ENCODE data around the gene NAT14. TPM values are rescaled to one million over a fixed set of nuclear protein-coding genes. Genes with fewer than 3 reads are reported as not detected.

The NAT14 gene
- polyA plus RNA-seq, 1 donor from 2014 or later = 129 TPM

DNA sequence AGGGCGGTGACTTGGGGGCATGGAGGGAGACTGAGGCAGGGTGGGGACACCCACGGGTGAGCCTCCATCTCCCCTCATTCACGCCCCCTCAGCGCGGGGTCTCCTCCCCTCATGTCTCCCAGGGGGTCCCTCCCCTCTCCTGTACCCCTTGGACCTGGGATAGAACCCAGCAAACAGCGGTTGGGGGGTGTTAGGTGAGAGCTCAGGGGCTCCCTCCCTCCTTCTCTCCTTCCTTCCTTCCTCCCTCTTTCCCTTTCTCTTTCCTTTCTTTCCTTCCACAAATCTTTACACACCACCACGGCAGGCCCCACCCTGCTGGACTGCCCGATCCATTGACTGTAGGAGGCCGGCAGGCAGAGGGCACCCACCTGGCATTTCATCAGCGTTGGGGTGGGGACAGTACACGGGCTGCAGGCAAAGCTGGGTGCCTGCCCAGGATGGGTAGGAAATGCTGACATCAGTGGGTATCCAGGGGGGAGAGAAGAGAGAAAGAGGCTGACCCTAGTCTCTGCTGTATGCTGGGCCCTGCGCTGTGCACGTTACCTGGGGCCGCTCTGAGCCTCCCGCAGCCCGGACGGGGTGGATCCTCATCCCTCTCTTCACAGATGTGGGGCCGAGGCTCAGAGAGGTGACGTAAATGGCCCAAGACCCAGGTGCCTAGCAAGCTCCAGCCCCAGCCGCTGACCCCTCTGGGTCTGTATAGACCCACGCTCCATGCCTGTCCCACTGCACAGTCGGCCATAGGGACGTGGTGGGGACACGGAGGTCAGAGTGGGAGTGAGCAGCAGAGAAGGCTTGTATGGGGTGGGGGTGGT lies 6.8 kb downstream of the NAT14 start:
- H4K20me1 ChIP-seq (ENCODE audit: insufficient read depth) = no peaks in the 10 kb centered on the region
- no peak for TF ChIP-seq SMC3 (conservative IDR thresholded peaks at IDR 0.05; ENCODE audit: poor library complexity)
- TF ChIP-seq RAD21 (conservative IDR thresholded peaks at IDR 0.05) = no peak
- no peak for TF ChIP-seq EP300 (conservative IDR thresholded peaks at IDR 0.05; ENCODE audit: poor library complexity, severe bottlenecking)
- no peak for TF ChIP-seq EZH2 (IDR thresholded peaks at IDR 0.05; ENCODE audit: borderline replicate concordance, insufficient read depth, low read length, poor library complexity, severe bottlenecking)
- TF ChIP-seq, protein P1, sequence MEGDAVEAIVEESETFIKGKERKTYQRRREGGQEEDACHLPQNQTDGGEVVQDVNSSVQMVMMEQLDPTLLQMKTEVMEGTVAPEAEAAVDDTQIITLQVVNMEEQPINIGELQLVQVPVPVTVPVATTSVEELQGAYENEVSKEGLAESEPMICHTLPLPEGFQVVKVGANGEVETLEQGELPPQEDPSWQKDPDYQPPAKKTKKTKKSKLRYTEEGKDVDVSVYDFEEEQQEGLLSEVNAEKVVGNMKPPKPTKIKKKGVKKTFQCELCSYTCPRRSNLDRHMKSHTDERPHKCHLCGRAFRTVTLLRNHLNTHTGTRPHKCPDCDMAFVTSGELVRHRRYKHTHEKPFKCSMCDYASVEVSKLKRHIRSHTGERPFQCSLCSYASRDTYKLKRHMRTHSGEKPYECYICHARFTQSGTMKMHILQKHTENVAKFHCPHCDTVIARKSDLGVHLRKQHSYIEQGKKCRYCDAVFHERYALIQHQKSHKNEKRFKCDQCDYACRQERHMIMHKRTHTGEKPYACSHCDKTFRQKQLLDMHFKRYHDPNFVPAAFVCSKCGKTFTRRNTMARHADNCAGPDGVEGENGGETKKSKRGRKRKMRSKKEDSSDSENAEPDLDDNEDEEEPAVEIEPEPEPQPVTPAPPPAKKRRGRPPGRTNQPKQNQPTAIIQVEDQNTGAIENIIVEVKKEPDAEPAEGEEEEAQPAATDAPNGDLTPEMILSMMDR (IDR thresholded peaks at IDR 0.05; ENCODE audit: poor library complexity, severe bottlenecking) = no peak

DNA sequence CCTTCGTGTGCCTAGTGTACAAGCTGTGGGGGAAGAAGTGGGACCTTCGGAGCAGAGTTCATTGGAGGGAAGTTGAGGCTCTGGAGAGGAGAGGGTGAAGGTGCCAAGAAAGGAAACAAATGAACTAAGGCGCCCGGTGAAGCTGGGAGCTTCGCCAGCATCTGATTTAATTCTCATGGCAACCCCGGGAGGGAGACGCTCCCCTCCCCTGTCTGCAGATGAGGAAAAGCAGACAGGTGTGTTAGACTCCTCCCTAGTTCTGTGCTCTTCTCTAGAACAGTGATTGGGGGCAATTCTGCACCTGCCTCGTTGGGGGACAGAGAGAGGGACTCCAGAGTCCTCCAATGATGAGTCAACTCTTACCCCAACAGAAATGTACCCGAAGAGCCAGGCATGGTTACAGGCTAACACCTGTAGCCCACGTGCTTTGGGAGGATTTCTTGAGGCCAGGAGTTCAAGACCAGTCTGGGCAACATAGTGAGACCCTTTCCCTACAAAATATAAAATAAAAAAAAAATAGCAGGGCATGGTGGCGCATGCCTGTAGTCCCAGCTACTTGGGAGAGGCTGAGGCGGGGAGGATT lies 7.5 kb downstream of the NAT14 start:
- Histone ChIP-seq H4K20me1 (ENCODE audit: insufficient read depth) (no peaks in the 10 kb centered on the region), H3K9me3 (ENCODE audit: low read length) (no peaks in the 10 kb centered on the region)
- no peak for TF ChIP-seq POLR2AphosphoS5 (IDR thresholded peaks at IDR 0.05)
- no peak for TF ChIP-seq RAD21 (conservative IDR thresholded peaks at IDR 0.05)

More for the DNA sequence above, 6.8 kb downstream of the NAT14 start:
- H3K9me2 ChIP-seq (ENCODE audit: insufficient read depth, low read length) = no peaks in the 10 kb centered on the region
- H3K9me3 ChIP-seq (ENCODE audit: low read length) = no peaks in the 10 kb centered on the region
- H3K79me2 ChIP-seq (replicated peaks; ENCODE audit: insufficient read depth, low read length) = no peaks in the 10 kb centered on the region
- no peak overlapping the region for H3K9ac ChIP-seq (ENCODE audit: low read length)
- H3K4me2 ChIP-seq (ENCODE audit: low read length) = no peak overlapping the region
- no peak overlapping the region for H3K27ac ChIP-seq (ENCODE audit: low read length)
- no peaks in the 10 kb centered on the region for H3F3A ChIP-seq (ENCODE audit: insufficient read depth, low read length, poor library complexity, severe bottlenecking)
- no peak overlapping the region for H3K4me3 ChIP-seq (ENCODE audit: low read length)
- H3K27me3 ChIP-seq (ENCODE audit: insufficient read depth, low read depth, low read length) = no peaks in the 10 kb centered on the region
- H3K36me3 ChIP-seq (ENCODE audit: insufficient read depth, low read length) = no peaks in the 10 kb centered on the region
- H2AFZ ChIP-seq (ENCODE audit: low read depth, low read length) = no peak overlapping the region

DNA sequence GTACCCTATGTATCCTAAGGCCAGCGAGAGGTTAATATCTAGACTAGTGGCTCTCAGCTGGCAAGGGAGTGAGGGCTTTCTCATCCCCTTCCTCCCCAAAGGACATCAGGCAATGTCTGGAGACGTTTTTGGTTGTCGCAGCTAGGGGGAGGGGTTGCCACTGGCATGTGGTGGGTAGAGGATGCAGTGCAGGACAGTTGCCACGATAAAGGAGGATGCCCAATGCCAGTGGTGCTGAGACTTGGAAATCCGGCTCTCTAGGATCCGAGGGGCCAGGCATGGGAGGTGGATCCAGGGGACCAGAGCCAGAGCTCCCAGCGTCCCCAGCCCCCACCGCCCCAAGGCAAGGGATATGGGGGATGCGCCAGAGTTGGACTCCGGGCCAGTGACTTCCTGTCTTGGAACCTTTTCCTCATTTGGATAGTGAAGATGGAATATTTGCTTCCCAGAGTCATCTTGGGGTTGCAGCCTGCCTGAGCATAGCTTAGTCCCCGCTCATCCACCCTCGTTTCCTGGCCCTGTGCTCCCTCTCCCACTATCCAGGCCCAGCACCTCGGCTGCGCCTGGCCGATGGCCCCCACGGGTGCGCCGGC lies 8.2 kb downstream of the NAT14 start:
- Histone ChIP-seq H4K20me1 (ENCODE audit: insufficient read depth) (no peaks in the 10 kb centered on the region), H2AFZ (ENCODE audit: low read depth, low read length) (no peak overlapping the region), H3K9me3 (ENCODE audit: low read length) (no peaks in the 10 kb centered on the region), H3K27ac (ENCODE audit: low read length) (no peak overlapping the region), H3K4me3 (ENCODE audit: low read length) (no peak overlapping the region), H3K4me2 (ENCODE audit: low read length) (no peak overlapping the region), H3K27me3 (ENCODE audit: insufficient read depth, low read depth, low read length) (no peaks in the 10 kb centered on the region), H3F3A (ENCODE audit: insufficient read depth, low read length, poor library complexity, severe bottlenecking) (no peaks in the 10 kb centered on the region), H3K36me3 (ENCODE audit: insufficient read depth, low read length) (no peaks in the 10 kb centered on the region), H3K9ac (ENCODE audit: low read length) (no peak overlapping the region), H3K79me2 (replicated peaks; ENCODE audit: insufficient read depth, low read length) (no peaks in the 10 kb centered on the region), H3K9me2 (ENCODE audit: insufficient read depth, low read length) (no peaks in the 10 kb centered on the region)
- no peak for TF ChIP-seq RAD21 (conservative IDR thresholded peaks at IDR 0.05)
- TF ChIP-seq, protein P2, sequence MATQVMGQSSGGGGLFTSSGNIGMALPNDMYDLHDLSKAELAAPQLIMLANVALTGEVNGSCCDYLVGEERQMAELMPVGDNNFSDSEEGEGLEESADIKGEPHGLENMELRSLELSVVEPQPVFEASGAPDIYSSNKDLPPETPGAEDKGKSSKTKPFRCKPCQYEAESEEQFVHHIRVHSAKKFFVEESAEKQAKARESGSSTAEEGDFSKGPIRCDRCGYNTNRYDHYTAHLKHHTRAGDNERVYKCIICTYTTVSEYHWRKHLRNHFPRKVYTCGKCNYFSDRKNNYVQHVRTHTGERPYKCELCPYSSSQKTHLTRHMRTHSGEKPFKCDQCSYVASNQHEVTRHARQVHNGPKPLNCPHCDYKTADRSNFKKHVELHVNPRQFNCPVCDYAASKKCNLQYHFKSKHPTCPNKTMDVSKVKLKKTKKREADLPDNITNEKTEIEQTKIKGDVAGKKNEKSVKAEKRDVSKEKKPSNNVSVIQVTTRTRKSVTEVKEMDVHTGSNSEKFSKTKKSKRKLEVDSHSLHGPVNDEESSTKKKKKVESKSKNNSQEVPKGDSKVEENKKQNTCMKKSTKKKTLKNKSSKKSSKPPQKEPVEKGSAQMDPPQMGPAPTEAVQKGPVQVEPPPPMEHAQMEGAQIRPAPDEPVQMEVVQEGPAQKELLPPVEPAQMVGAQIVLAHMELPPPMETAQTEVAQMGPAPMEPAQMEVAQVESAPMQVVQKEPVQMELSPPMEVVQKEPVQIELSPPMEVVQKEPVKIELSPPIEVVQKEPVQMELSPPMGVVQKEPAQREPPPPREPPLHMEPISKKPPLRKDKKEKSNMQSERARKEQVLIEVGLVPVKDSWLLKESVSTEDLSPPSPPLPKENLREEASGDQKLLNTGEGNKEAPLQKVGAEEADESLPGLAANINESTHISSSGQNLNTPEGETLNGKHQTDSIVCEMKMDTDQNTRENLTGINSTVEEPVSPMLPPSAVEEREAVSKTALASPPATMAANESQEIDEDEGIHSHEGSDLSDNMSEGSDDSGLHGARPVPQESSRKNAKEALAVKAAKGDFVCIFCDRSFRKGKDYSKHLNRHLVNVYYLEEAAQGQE (IDR thresholded peaks at IDR 0.05; ENCODE audit: borderline replicate concordance) = no peak
- no peak for TF ChIP-seq TAF1 (IDR thresholded peaks at IDR 0.05; ENCODE audit: low read depth)
- TF ChIP-seq EZH2 (IDR thresholded peaks at IDR 0.05; ENCODE audit: borderline replicate concordance, insufficient read depth, low read length, poor library complexity, severe bottlenecking) = no peak
- no peak for TF ChIP-seq SMC3 (conservative IDR thresholded peaks at IDR 0.05; ENCODE audit: poor library complexity)
- no peak for TF ChIP-seq POLR2AphosphoS5 (IDR thresholded peaks at IDR 0.05)

More for the DNA sequence above, 7.5 kb downstream of the NAT14 start:
- Histone ChIP-seq H2AFZ (ENCODE audit: low read depth, low read length) (no peak overlapping the region), H3K4me2 (ENCODE audit: low read length) (no peak overlapping the region), H3K27ac (ENCODE audit: low read length) (no peak overlapping the region), H3K27me3 (ENCODE audit: insufficient read depth, low read depth, low read length) (no peaks in the 10 kb centered on the region), H3F3A (ENCODE audit: insufficient read depth, low read length, poor library complexity, severe bottlenecking) (no peaks in the 10 kb centered on the region), H3K9ac (ENCODE audit: low read length) (no peak overlapping the region), H3K9me2 (ENCODE audit: insufficient read depth, low read length) (no peaks in the 10 kb centered on the region), H3K79me2 (replicated peaks; ENCODE audit: insufficient read depth, low read length) (no peaks in the 10 kb centered on the region), H3K4me3 (ENCODE audit: low read length) (no peak overlapping the region), H3K36me3 (ENCODE audit: insufficient read depth, low read length) (no peaks in the 10 kb centered on the region)

Data from neural cell (in vitro differentiated cells).